Measurements from ENCODE around the gene LRRC8A.

The LRRC8A gene

GRCh38 chr9:128877852-128878251 is 4.1 kb upstream of the LRRC8A start:
- Histone ChIP-seq H3K79me2 (peaks cover 4% of the 10 kb centered on the region), H3K4me2 (ENCODE audit: low read length) (no peak overlapping the region), H3K9me3 (ENCODE audit: control insufficient read depth, low read length) (no peaks in the 10 kb centered on the region), H3K9ac (no peak overlapping the region), H3K27me3 (ENCODE audit: control insufficient read depth, insufficient read depth, low read length) (no peaks in the 10 kb centered on the region), H2AFZ (no peak overlapping the region), H3K36me3 (ENCODE audit: control insufficient read depth, insufficient read depth, low read length) (no peaks in the 10 kb centered on the region), H3K27ac (no peak overlapping the region), H3K4me1 (no peaks in the 10 kb centered on the region), H3K4me3 (ENCODE audit: low read depth, low read length) (no peak overlapping the region)
- TF ChIP-seq CTCF (IDR thresholded peaks at IDR 0.05), result no peak

GRCh38 chr9:128882677-128883603 is 1.0 kb downstream of the LRRC8A start:
- Histone ChIP-seq H3K27me3 (ENCODE audit: control insufficient read depth, insufficient read depth, low read length) (no peaks in the 10 kb centered on the region), H3K4me1 (peaks cover 8% of the 10 kb centered on the region), H3K27ac (peak overlapping the region; percentile 80), H2AFZ (peak overlapping the region; percentile 69), H3K9ac (peak overlapping the region; percentile 72), H3K9me3 (ENCODE audit: control insufficient read depth, low read length) (no peaks in the 10 kb centered on the region), H3K36me3 (ENCODE audit: control insufficient read depth, insufficient read depth, low read length) (no peaks in the 10 kb centered on the region), H3K4me3 (ENCODE audit: low read depth, low read length) (peak overlapping the region; percentile 93), H3K4me2 (ENCODE audit: low read length) (peak overlapping the region; percentile 94), H3K79me2 (peaks cover 15% of the 10 kb centered on the region)
- no peak for TF ChIP-seq CTCF (IDR thresholded peaks at IDR 0.05)

- Histone ChIP-seq H3K27ac (peak overlapping the region; percentile 5), H3K4me3 (ENCODE audit: low read depth, low read length) (no peak overlapping the region)
Observed at GRCh38 chr9:128884164-128884563, 2.2 kb downstream of the LRRC8A start.

GRCh38 chr9:128885376-128885775 is 3.4 kb downstream of the LRRC8A start:
- no peaks in the 10 kb centered on the region for H3K36me3 ChIP-seq (ENCODE audit: control insufficient read depth, insufficient read depth, low read length)
- H3K79me2 ChIP-seq, result peaks cover 15% of the 10 kb centered on the region
- peaks cover 8% of the 10 kb centered on the region for H3K4me1 ChIP-seq
- H3K4me3 ChIP-seq (ENCODE audit: low read depth, low read length), result peak overlapping the region; percentile 44
- TF ChIP-seq CTCF (IDR thresholded peaks at IDR 0.05), result no peak
- no peaks in the 10 kb centered on the region for H3K27me3 ChIP-seq (ENCODE audit: control insufficient read depth, insufficient read depth, low read length)
- peak overlapping the region; percentile 65 for H3K4me2 ChIP-seq (ENCODE audit: low read length)
- peak overlapping the region; percentile 77 for H3K27ac ChIP-seq
- no peaks in the 10 kb centered on the region for H3K9me3 ChIP-seq (ENCODE audit: control insufficient read depth, low read length)
- no peak overlapping the region for H3K9ac ChIP-seq
- H2AFZ ChIP-seq, result no peak overlapping the region

More at GRCh38 chr9:128884164-128884563, 2.2 kb downstream of the LRRC8A start:
- no peaks in the 10 kb centered on the region for H3K27me3 ChIP-seq (ENCODE audit: control insufficient read depth, insufficient read depth, low read length)
- H3K36me3 ChIP-seq (ENCODE audit: control insufficient read depth, insufficient read depth, low read length), result no peaks in the 10 kb centered on the region
- H3K9ac ChIP-seq, result no peak overlapping the region
- TF ChIP-seq CTCF (IDR thresholded peaks at IDR 0.05), result no peak
- H3K4me1 ChIP-seq, result peaks cover 8% of the 10 kb centered on the region
- no peaks in the 10 kb centered on the region for H3K9me3 ChIP-seq (ENCODE audit: control insufficient read depth, low read length)
- no peak overlapping the region for H3K4me2 ChIP-seq (ENCODE audit: low read length)
- H2AFZ ChIP-seq, result no peak overlapping the region
- peaks cover 15% of the 10 kb centered on the region for H3K79me2 ChIP-seq

Data from parathyroid adenoma (tissue), 2 donors.